ENCODE data around the gene GLS2. TPM values are rescaled to one million over a fixed set of nuclear protein-coding genes. Genes with fewer than 3 reads are reported as not detected.

Gene GLS2
- total and polyA plus RNA-seq, 10 of the 15 experiments (the other 5 are each of a cell fraction or from before 2014, with no cell fraction given), result 0.64 to 6.4 (median 3.3) TPM

DNA sequence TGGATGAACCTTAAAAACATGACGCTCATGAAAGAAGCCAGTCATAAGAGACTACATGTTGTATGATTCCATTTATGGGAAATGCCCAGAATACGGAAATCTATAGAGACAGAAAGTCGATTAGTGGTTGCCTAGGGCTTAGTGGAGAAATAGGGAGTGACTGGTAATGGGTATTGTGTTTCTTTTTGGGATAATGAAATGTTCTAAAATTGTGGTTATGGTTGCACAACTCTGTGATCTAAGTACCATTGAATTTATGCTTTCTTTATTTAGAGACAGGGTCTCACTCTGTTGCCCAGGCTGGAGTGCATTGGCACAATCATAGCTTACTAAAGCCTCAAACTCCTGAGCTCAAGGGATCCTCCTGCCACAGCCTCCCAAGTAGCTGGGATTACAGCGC, 41.7 kb upstream of the GLS2 start:
- H3K9me3 ChIP-seq (replicated peaks; ENCODE audit: control insufficient read depth, insufficient read depth, low read length), result no peaks in the 10 kb centered on the region
- H3K4me2 ChIP-seq (ENCODE audit: control insufficient read depth, insufficient read depth), result no peak overlapping the region
- FAIRE-seq (no peak), DNase-seq (ENCODE audit: low read depth, low spot score) (no peak), ATAC-seq (no peak)
- ChIA-PET RAD21 (ENCODE audit: unreplicated experiment) (no interaction called here), POLR2A (interaction anchor here (0.6 kb wide), 4 partner anchors 34 to 180 kb away, joined by 3 to 9 read pairs (median 6); no protein-coding TSS in a partner anchor), CTCF (interaction anchor here (1.2 kb wide), 1 partner anchor 10 kb away, joined by 4 read pairs; no protein-coding TSS in a partner anchor), SMC1A (ENCODE audit: uncharacterized antibody, unreplicated experiment) (interaction anchor here (1.4 kb wide), 1 partner anchor 16 kb away, joined by 5 read pairs; no protein-coding TSS in a partner anchor)
- in situ Hi-C loops (cut with MboI), result no loop called here
- TF ChIP-seq HDGF (IDR thresholded peaks at IDR 0.05) (no peak), NFYB (IDR thresholded peaks at IDR 0.05; ENCODE audit: insufficient read depth, low read depth, low read length) (no peak), RAD21 (IDR thresholded peaks at IDR 0.05; ENCODE audit: insufficient read depth, low read depth, low read length) (no peak), POLR2AphosphoS5 (IDR thresholded peaks at IDR 0.05; ENCODE audit: low read length) (no peak), HDAC2 (IDR thresholded peaks at IDR 0.05) (no peak), BHLHE40 (IDR thresholded peaks at IDR 0.05; ENCODE audit: borderline replicate concordance in 1 of 2, low read depth in 2 of 2, low read length in 1 of 2) (no peak), ZBED1 (IDR thresholded peaks at IDR 0.05; ENCODE audit: borderline replicate concordance) (no peak), ATF7 (IDR thresholded peaks at IDR 0.05; ENCODE audit: low read depth) (no peak), CEBPB (IDR thresholded peaks at IDR 0.05; ENCODE audit: borderline replicate concordance in 1 of 2, low read depth in 2 of 2, low read length in 2 of 2) (no peak), CREB1 (IDR thresholded peaks at IDR 0.05; ENCODE audit: low read depth) (no peak), SPI1 (IDR thresholded peaks at IDR 0.05; ENCODE audit: borderline replicate concordance, insufficient read depth, low read depth, low read length) (no peak), NFYA (IDR thresholded peaks at IDR 0.05; ENCODE audit: borderline replicate concordance, low read depth, low read length) (no peak), ZNF622 (IDR thresholded peaks at IDR 0.05) (no peak), POLR2AphosphoS2 (IDR thresholded peaks at IDR 0.05; ENCODE audit: low read depth, low read length) (no peak), YY1 (IDR thresholded peaks at IDR 0.05; ENCODE audit: low read depth, low read length) (no peak)
- TF ChIP-seq, protein P1, sequence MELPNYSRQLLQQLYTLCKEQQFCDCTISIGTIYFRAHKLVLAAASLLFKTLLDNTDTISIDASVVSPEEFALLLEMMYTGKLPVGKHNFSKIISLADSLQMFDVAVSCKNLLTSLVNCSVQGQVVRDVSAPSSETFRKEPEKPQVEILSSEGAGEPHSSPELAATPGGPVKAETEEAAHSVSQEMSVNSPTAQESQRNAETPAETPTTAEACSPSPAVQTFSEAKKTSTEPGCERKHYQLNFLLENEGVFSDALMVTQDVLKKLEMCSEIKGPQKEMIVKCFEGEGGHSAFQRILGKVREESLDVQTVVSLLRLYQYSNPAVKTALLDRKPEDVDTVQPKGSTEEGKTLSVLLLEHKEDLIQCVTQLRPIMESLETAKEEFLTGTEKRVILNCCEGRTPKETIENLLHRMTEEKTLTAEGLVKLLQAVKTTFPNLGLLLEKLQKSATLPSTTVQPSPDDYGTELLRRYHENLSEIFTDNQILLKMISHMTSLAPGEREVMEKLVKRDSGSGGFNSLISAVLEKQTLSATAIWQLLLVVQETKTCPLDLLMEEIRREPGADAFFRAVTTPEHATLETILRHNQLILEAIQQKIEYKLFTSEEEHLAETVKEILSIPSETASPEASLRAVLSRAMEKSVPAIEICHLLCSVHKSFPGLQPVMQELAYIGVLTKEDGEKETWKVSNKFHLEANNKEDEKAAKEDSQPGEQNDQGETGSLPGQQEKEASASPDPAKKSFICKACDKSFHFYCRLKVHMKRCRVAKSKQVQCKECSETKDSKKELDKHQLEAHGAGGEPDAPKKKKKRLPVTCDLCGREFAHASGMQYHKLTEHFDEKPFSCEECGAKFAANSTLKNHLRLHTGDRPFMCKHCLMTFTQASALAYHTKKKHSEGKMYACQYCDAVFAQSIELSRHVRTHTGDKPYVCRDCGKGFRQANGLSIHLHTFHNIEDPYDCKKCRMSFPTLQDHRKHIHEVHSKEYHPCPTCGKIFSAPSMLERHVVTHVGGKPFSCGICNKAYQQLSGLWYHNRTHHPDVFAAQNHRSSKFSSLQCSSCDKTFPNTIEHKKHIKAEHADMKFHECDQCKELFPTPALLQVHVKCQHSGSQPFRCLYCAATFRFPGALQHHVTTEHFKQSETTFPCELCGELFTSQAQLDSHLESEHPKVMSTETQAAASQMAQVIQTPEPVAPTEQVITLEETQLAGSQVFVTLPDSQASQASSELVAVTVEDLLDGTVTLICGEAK (IDR thresholded peaks at IDR 0.05; ENCODE audit: borderline replicate concordance), result no peak
- TF ChIP-seq, protein P2, sequence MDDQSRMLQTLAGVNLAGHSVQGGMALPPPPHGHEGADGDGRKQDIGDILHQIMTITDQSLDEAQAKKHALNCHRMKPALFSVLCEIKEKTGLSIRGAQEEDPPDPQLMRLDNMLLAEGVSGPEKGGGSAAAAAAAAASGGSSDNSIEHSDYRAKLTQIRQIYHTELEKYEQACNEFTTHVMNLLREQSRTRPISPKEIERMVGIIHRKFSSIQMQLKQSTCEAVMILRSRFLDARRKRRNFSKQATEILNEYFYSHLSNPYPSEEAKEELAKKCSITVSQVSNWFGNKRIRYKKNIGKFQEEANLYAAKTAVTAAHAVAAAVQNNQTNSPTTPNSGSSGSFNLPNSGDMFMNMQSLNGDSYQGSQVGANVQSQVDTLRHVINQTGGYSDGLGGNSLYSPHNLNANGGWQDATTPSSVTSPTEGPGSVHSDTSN (IDR thresholded peaks at IDR 0.05; ENCODE audit: insufficient replicate concordance, low read depth, low read length), result no peak
- intact Hi-C loops (cut with micrococcal nuclease; ENCODE audit: unreplicated experiment), result no loop called here
- no TSS peak for BruUV-seq (replicated peaks)
- H3K9ac ChIP-seq (ENCODE audit: control insufficient read depth, insufficient read depth, low read length), result no peak overlapping the region
- H2AFZ ChIP-seq (ENCODE audit: control insufficient read depth, low read depth, low read length), result no peak overlapping the region
- WGBS (ENCODE audit: insufficient coverage, insufficient replicate concordance, low lambda C conversion rate, missing lambda C conversion rate), result 53% methylated on average over 4 of the region's 4 CpGs
- no peak overlapping the region for H3K4me3 ChIP-seq
- no peaks in the 10 kb centered on the region for H4K20me1 ChIP-seq (ENCODE audit: control insufficient read depth, insufficient read depth)
- H3K27ac ChIP-seq (ENCODE audit: control insufficient read depth, insufficient read depth), result no peak overlapping the region
- H3K79me2 ChIP-seq (ENCODE audit: control insufficient read depth, insufficient read depth, low read length), result no peaks in the 10 kb centered on the region
- no peaks in the 10 kb centered on the region for H3K4me1 ChIP-seq (ENCODE audit: control insufficient read depth, insufficient read depth, low read length)
- no peaks in the 10 kb centered on the region for H3K27me3 ChIP-seq (replicated peaks in 1 of 2; ENCODE audit: control insufficient read depth in 2 of 2, insufficient read depth in 2 of 2, low read length in 1 of 2)
- H3K36me3 ChIP-seq (ENCODE audit: control insufficient read depth in 2 of 2, insufficient read depth in 2 of 2, low read length in 1 of 2), result no peaks in the 10 kb centered on the region

Data from GM12878 (cell line).